ENCODE data around the gene KRTAP21-2. TPM values are rescaled to one million over a fixed set of nuclear protein-coding genes. Genes with fewer than 3 reads are reported as not detected.

KRTAP21-2 gene
- total RNA-seq (ENCODE audit: low replicate concordance), result not detected in 2 replicates

GRCh38 chr21:30747159-30747558 is at the start of gene KRTAP21-2:
KRTAP21-2 (minus strand) TSS chr21:30747259; CDS start chr21:30747202, 57 bp downstream.

GRCh38 chr21:30755328-30755727 is 8.3 kb upstream of the KRTAP21-2 start, which contains the start of gene KRTAP21-1:
KRTAP21-1 (minus strand) TSS chr21:30755428; CDS start chr21:30755378, 50 bp downstream.

GRCh38 chr21:30718239-30718909 is 28.7 kb downstream of the KRTAP21-2 start, which contains the start of gene KRTAP21-3:
KRTAP21-3 (minus strand) TSS chr21:30718777; CDS start chr21:30718759, 18 bp downstream.

Other genes starting within 250 kb of the KRTAP21-2 start
- not detected in 2 replicates for gene KRTAP19-5, start 245.1 kb downstream of the KRTAP21-2 start, total RNA-seq (ENCODE audit: low replicate concordance)
- gene KRTAP19-6, start 205.4 kb downstream of the KRTAP21-2 start, total RNA-seq (ENCODE audit: low replicate concordance), result not detected in 2 replicates
- not detected in 2 replicates for gene KRTAP19-7, start 185.9 kb downstream of the KRTAP21-2 start, total RNA-seq (ENCODE audit: low replicate concordance)
- not detected in 2 replicates for gene KRTAP22-2, start 156.9 kb downstream of the KRTAP21-2 start, total RNA-seq (ENCODE audit: low replicate concordance)
- gene KRTAP6-3, start 154.8 kb downstream of the KRTAP21-2 start, total RNA-seq (ENCODE audit: low replicate concordance), result not detected in 2 replicates
- gene KRTAP6-2, start 148.4 kb downstream of the KRTAP21-2 start, total RNA-seq (ENCODE audit: low replicate concordance), result not detected in 2 replicates
- gene KRTAP22-1, start 146.2 kb downstream of the KRTAP21-2 start, total RNA-seq (ENCODE audit: low replicate concordance), result not detected in 2 replicates
- not detected in 2 replicates for gene KRTAP6-1, start 133.3 kb downstream of the KRTAP21-2 start, total RNA-seq (ENCODE audit: low replicate concordance)
- not detected in 2 replicates for gene KRTAP20-1, start 130.8 kb downstream of the KRTAP21-2 start, total RNA-seq (ENCODE audit: low replicate concordance)
- gene KRTAP20-4, start 126.6 kb downstream of the KRTAP21-2 start, total RNA-seq (ENCODE audit: low replicate concordance), result not detected in 2 replicates
- not detected in 2 replicates for gene KRTAP20-2, start 112.1 kb downstream of the KRTAP21-2 start, total RNA-seq (ENCODE audit: low replicate concordance)
- gene KRTAP20-3, start 104.4 kb downstream of the KRTAP21-2 start, total RNA-seq (ENCODE audit: low replicate concordance), result not detected in 2 replicates
- gene KRTAP21-3, start 28.5 kb downstream of the KRTAP21-2 start, total RNA-seq (ENCODE audit: low replicate concordance), result not detected in 2 replicates
- not detected in 2 replicates for gene KRTAP21-1, start 8.2 kb upstream of the KRTAP21-2 start, total RNA-seq (ENCODE audit: low replicate concordance)
- gene KRTAP8-1, start 66.0 kb upstream of the KRTAP21-2 start, total RNA-seq (ENCODE audit: low replicate concordance), result not detected in 2 replicates
- gene KRTAP7-1, start 82.5 kb upstream of the KRTAP21-2 start, total RNA-seq (ENCODE audit: low replicate concordance), result not detected in 2 replicates
- gene KRTAP11-1, start 134.3 kb upstream of the KRTAP21-2 start, total RNA-seq (ENCODE audit: low replicate concordance), result not detected in 2 replicates

Data from smooth muscle cell of the coronary artery (primary cell).